Measurements from ENCODE around the gene KIF25.

KIF25 gene

GRCh38 chr6:167976708-167977107, 20.8 kb upstream of the KIF25 start:
- H3K27me3 ChIP-seq (ENCODE audit: insufficient read depth, low read depth, severe bottlenecking) = no peaks in the 10 kb centered on the region
- no peaks in the 10 kb centered on the region for H3K9me3 ChIP-seq (ENCODE audit: severe bottlenecking)
- H3K27ac ChIP-seq = no peak overlapping the region
- no peaks in the 10 kb centered on the region for H3K36me3 ChIP-seq
- no peak for DNase-seq
- no peak for TF ChIP-seq CTCF (IDR thresholded peaks at IDR 0.05; ENCODE audit: low read depth, low read length)
- H3K4me3 ChIP-seq (ENCODE audit: low read depth, low read length) = no peak overlapping the region

GRCh38 chr6:167977717-167978467, 19.6 kb upstream of the KIF25 start:
- H3K9me3 ChIP-seq (ENCODE audit: severe bottlenecking) = no peaks in the 10 kb centered on the region
- no peak for DNase-seq
- no peaks in the 10 kb centered on the region for H3K36me3 ChIP-seq
- H3K27ac ChIP-seq = no peak overlapping the region
- H3K4me3 ChIP-seq (ENCODE audit: low read depth, low read length) = no peak overlapping the region
- no peak for TF ChIP-seq CTCF (IDR thresholded peaks at IDR 0.05; ENCODE audit: low read depth, low read length)
- H3K27me3 ChIP-seq (ENCODE audit: insufficient read depth, low read depth, severe bottlenecking) = no peaks in the 10 kb centered on the region

GRCh38 chr6:167978607-167979006, 18.9 kb upstream of the KIF25 start:
- no peak for DNase-seq
- no peaks in the 10 kb centered on the region for H3K9me3 ChIP-seq (ENCODE audit: severe bottlenecking)
- no peaks in the 10 kb centered on the region for H3K27me3 ChIP-seq (ENCODE audit: insufficient read depth, low read depth, severe bottlenecking)
- TF ChIP-seq CTCF (IDR thresholded peaks at IDR 0.05; ENCODE audit: low read depth, low read length) = no peak
- no peaks in the 10 kb centered on the region for H3K36me3 ChIP-seq
- H3K4me3 ChIP-seq (ENCODE audit: low read depth, low read length) = no peak overlapping the region
- no peak overlapping the region for H3K27ac ChIP-seq

- Histone ChIP-seq H3K9me3 (ENCODE audit: severe bottlenecking) (no peaks in the 10 kb centered on the region), H3K36me3 (no peaks in the 10 kb centered on the region), H3K27ac (no peak overlapping the region), H3K27me3 (ENCODE audit: insufficient read depth, low read depth, severe bottlenecking) (no peaks in the 10 kb centered on the region), H3K4me3 (ENCODE audit: low read depth, low read length) (no peak overlapping the region)
- no peak for DNase-seq
- TF ChIP-seq CTCF (IDR thresholded peaks at IDR 0.05; ENCODE audit: low read depth, low read length) = no peak
Observed at GRCh38 chr6:167979436-167980139, 17.9 kb upstream of the KIF25 start.

- no peak for DNase-seq
- Histone ChIP-seq H3K9me3 (ENCODE audit: severe bottlenecking) (no peaks in the 10 kb centered on the region), H3K4me3 (ENCODE audit: low read depth, low read length) (no peak overlapping the region), H3K36me3 (no peaks in the 10 kb centered on the region), H3K27me3 (ENCODE audit: insufficient read depth, low read depth, severe bottlenecking) (no peaks in the 10 kb centered on the region), H3K27ac (no peak overlapping the region)
- no peak for TF ChIP-seq CTCF (IDR thresholded peaks at IDR 0.05; ENCODE audit: low read depth, low read length)
Observed at GRCh38 chr6:167980911-167981580, 16.4 kb upstream of the KIF25 start.

Data from WERI-Rb-1 (cell line).